ENCODE measurements around the gene MYL12A. TPM values are rescaled to one million over a fixed set of nuclear protein-coding genes. Genes with fewer than 3 reads are reported as not detected.
A peak's percentile ranks its signal among the peaks of the same experiment; 100 is the strongest.

The MYL12A gene
- total and polyA plus RNA-seq, 2 of the 13 experiments (the other 11 are each of a cell fraction or from before 2014, with no cell fraction given): 261 to 277 TPM

DNA sequence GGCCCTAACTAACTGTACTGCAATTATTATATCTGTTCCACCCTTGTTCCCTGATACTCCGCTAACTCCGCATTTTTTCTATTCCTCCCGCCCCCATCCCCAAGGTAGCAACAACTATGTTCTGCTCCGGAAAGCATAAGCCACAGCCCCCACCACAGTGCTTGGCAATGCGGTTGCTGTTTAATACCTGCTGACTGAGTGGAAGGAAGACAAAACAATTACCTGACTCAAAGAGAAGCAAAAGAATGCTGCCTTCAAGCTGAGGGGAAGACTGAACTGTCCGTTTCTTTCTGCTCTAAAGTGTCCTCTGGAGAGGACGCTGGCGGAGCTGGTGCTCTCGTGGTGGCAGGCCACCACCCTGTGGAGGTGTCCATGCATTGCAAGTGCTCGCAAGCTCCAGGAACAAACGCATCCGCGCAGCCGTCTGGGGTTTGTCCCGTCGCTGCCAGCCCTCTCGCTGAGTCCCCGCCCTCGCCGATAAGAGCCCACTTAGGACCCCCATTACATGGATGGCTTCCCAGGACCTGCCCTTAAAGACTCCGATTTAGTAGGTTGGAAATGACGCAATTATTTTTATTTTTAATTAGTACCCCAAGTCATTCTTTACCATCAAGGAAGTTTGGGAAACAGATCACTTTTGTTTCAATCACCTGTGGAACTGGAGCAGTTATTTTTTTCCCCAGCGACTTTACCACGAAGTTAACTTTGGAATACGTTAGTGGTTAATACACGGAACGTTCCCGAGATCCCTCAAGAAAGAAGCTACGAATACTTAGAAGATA is 1.6 kb upstream of the MYL12A start (continued):
- TF ChIP-seq, protein P1, sequence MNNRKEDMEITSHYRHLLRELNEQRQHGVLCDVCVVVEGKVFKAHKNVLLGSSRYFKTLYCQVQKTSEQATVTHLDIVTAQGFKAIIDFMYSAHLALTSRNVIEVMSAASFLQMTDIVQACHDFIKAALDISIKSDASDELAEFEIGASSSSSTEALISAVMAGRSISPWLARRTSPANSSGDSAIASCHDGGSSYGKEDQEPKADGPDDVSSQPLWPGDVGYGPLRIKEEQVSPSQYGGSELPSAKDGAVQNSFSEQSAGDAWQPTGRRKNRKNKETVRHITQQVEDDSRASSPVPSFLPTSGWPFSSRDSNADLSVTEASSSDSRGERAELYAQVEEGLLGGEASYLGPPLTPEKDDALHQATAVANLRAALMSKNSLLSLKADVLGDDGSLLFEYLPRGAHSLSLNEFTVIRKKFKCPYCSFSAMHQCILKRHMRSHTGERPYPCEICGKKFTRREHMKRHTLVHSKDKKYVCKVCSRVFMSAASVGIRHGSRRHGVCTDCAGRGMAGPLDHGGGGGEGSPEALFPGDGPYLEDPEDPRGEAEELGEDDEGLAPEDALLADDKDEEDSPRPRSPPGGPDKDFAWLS (CRISPR knock-in tag; IDR thresholded peaks at IDR 0.05; ENCODE audit: borderline replicate concordance): peak; percentile 69; the same call in 1 of the 2 replicates
- TF ChIP-seq POLR2G (IDR thresholded peaks at IDR 0.05; ENCODE audit: low read depth, low read length) (no peak), HMGA1 (CRISPR knock-in tag; conservative IDR thresholded peaks at IDR 0.05) (no peak), NKX3-1 (CRISPR knock-in tag; IDR thresholded peaks at IDR 0.05) (no peak), ATF1 (CRISPR knock-in tag; IDR thresholded peaks at IDR 0.05) (no peak), ZNF772 (CRISPR knock-in tag; IDR thresholded peaks at IDR 0.05) (no peak), RBM39 (IDR thresholded peaks at IDR 0.05; ENCODE audit: low read depth, low read length, poor library complexity, severe bottlenecking) (no peak), ZNF737 (CRISPR knock-in tag; IDR thresholded peaks at IDR 0.05; ENCODE audit: borderline replicate concordance) (no peak), SUZ12 (IDR thresholded peaks at IDR 0.05; ENCODE audit: low read depth, low read length) (no peak), ZNF296 (CRISPR knock-in tag; conservative IDR thresholded peaks at IDR 0.05) (no peak), SOX5 (CRISPR knock-in tag; IDR thresholded peaks at IDR 0.05; ENCODE audit: borderline replicate concordance) (no peak), ZSCAN30 (CRISPR knock-in tag; IDR thresholded peaks at IDR 0.05) (no peak), ZNF572 (CRISPR knock-in tag; IDR thresholded peaks at IDR 0.05) (no peak), SSRP1 (CRISPR knock-in tag; IDR thresholded peaks at IDR 0.05) (peak; percentile 37; the same call in 1 of the 2 replicates), TMF1 (CRISPR knock-in tag; IDR thresholded peaks at IDR 0.05; ENCODE audit: low read depth) (no peak; the same call in none of the 2 replicates), ZNF713 (CRISPR knock-in tag; IDR thresholded peaks at IDR 0.05) (no peak)
- TF ChIP-seq, protein P2, sequence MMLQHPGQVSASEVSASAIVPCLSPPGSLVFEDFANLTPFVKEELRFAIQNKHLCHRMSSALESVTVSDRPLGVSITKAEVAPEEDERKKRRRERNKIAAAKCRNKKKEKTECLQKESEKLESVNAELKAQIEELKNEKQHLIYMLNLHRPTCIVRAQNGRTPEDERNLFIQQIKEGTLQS (CRISPR knock-in tag; IDR thresholded peaks at IDR 0.05): no peak
- TF ChIP-seq, protein P3, sequence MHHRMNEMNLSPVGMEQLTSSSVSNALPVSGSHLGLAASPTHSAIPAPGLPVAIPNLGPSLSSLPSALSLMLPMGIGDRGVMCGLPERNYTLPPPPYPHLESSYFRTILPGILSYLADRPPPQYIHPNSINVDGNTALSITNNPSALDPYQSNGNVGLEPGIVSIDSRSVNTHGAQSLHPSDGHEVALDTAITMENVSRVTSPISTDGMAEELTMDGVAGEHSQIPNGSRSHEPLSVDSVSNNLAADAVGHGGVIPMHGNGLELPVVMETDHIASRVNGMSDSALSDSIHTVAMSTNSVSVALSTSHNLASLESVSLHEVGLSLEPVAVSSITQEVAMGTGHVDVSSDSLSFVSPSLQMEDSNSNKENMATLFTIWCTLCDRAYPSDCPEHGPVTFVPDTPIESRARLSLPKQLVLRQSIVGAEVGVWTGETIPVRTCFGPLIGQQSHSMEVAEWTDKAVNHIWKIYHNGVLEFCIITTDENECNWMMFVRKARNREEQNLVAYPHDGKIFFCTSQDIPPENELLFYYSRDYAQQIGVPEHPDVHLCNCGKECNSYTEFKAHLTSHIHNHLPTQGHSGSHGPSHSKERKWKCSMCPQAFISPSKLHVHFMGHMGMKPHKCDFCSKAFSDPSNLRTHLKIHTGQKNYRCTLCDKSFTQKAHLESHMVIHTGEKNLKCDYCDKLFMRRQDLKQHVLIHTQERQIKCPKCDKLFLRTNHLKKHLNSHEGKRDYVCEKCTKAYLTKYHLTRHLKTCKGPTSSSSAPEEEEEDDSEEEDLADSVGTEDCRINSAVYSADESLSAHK (CRISPR knock-in tag; IDR thresholded peaks at IDR 0.05; ENCODE audit: borderline replicate concordance): no peak
- TF ChIP-seq, protein P4, sequence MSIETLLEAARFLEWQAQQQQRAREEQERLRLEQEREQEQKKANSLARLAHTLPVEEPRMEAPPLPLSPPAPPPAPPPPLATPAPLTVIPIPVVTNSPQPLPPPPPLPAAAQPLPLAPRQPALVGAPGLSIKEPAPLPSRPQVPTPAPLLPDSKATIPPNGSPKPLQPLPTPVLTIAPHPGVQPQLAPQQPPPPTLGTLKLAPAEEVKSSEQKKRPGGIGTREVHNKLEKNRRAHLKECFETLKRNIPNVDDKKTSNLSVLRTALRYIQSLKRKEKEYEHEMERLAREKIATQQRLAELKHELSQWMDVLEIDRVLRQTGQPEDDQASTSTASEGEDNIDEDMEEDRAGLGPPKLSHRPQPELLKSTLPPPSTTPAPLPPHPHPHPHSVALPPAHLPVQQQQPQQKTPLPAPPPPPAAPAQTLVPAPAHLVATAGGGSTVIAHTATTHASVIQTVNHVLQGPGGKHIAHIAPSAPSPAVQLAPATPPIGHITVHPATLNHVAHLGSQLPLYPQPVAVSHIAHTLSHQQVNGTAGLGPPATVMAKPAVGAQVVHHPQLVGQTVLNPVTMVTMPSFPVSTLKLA (IDR thresholded peaks at IDR 0.05): no peak
- TF ChIP-seq, protein P5, sequence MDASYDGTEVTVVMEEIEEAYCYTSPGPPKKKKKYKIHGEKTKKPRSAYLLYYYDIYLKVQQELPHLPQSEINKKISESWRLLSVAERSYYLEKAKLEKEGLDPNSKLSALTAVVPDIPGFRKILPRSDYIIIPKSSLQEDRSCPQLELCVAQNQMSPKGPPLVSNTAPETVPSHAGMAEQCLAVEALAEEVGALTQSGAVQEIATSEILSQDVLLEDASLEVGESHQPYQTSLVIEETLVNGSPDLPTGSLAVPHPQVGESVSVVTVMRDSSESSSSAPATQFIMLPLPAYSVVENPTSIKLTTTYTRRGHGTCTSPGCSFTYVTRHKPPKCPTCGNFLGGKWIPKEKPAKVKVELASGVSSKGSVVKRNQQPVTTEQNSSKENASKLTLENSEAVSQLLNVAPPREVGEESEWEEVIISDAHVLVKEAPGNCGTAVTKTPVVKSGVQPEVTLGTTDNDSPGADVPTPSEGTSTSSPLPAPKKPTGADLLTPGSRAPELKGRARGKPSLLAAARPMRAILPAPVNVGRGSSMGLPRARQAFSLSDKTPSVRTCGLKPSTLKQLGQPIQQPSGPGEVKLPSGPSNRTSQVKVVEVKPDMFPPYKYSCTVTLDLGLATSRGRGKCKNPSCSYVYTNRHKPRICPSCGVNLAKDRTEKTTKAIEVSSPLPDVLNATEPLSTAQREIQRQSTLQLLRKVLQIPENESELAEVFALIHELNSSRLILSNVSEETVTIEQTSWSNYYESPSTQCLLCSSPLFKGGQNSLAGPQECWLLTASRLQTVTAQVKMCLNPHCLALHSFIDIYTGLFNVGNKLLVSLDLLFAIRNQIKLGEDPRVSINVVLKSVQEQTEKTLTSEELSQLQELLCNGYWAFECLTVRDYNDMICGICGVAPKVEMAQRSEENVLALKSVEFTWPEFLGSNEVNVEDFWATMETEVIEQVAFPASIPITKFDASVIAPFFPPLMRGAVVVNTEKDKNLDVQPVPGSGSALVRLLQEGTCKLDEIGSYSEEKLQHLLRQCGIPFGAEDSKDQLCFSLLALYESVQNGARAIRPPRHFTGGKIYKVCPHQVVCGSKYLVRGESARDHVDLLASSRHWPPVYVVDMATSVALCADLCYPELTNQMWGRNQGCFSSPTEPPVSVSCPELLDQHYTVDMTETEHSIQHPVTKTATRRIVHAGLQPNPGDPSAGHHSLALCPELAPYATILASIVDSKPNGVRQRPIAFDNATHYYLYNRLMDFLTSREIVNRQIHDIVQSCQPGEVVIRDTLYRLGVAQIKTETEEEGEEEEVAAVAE (CRISPR knock-in tag; IDR thresholded peaks at IDR 0.05; ENCODE audit: borderline replicate concordance): peak; percentile 82
